ELF-1 (cell line): ENCODE data around the gene ETV6.
"Not testable (repeated sequence)": the region's sequence is repeated elsewhere in the genome, so short reads cannot be mapped to it uniquely, and the experiment has no call there.

Source experiments
- DNase-seq: peaks from one replicate; pipeline ENCODE4 v3.0.0-alpha.2; 2016; ENCODE audit warnings: low read depth, low spot score

ETV6 gene

GRCh38 chr12:11884116-11884515, 234.6 kb downstream of the ETV6 start:
- DNase-seq, result no peak

GRCh38 chr12:11884706-11885105, 235.2 kb downstream of the ETV6 start:
- DNase-seq, result no peak

GRCh38 chr12:11885261-11886038, 236.0 kb downstream of the ETV6 start:
- DNase-seq, result peak; percentile 82

DNA sequence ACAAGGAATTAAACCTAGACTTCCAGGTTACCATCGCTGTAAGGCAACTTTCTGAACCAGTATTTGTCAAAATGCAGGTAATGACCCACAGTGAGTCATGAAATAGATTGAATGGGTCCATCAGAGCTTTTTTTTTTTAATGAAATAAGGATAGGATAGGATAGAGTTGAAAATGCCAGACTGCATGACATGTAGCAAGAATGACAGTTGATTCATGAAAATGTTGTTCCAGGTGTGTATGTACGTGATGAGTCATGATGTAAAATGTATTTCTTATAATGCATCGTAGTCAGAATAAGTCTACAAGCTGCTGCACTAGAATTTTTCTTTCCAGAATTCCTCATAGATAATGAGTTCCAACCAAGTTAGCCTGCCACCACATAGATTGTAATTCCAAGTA, 236.9 kb downstream of the ETV6 start:
- DNase-seq, result no peak

DNA sequence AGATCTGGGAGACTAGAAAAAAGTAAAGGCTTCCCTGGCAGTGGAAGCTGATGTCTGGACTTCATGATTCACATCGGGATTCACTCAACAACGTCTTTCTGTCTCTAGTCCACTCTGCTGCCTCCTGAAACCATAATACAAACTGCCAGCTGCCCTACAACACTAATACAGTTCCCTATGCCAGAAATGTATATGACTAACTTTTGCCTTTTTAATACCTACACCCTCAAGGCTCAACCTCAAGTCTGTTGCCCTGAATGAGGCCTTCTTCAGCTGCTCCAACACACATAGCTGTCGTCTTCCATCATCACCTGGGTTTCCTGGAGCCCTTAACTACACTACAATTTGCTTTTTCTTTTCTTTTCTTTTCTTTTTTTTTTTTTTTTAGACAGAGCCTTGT, 238.6 kb downstream of the ETV6 start:
- no peak for DNase-seq

DNA sequence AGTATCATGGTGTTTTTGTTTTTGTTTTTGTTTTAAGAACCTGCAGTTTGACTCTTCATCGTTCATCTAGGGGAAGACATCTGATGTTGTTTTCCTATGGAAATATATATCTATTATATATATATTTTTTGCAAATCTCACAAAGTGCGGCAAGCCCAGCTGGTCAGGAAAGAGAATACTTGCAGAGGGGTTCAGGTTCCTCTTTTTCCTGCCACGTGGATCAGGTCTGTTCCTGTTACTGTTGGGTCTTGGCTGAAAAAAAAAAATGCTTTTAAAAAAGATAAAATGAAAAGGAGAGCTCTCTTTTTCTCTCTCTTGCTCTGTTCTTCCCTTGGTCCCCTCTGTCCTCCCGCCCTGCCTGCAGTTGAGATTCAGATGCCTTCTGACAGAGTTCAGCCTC, 241.9 kb downstream of the ETV6 start:
- no peak for DNase-seq

- DNase-seq, result no peak
Measured at GRCh38 chr12:11891754-11892386, 242.4 kb downstream of the ETV6 start.

GRCh38 chr12:11893998-11894397, 244.5 kb downstream of the ETV6 start:
- no peak for DNase-seq

DNA sequence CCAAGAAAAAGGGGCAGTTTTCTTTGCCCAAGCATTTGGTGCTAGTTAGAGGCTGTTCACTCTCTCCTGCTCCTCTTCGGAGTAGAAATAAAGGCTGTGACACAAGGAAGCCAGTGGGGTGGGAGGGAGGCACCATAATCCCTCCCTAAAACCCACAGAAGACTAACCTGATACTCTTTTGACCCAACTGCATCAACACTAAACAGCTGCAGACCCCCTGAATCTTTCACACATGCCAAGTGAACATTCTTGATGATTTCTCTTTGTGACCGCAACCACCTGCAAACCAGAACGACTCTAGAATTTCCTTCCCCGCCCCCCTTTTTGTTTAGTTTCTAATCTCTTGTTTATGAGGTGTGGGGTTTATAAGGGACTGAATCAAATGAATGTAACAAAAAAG, 245.4 kb downstream of the ETV6 start:
- no peak for DNase-seq

DNA sequence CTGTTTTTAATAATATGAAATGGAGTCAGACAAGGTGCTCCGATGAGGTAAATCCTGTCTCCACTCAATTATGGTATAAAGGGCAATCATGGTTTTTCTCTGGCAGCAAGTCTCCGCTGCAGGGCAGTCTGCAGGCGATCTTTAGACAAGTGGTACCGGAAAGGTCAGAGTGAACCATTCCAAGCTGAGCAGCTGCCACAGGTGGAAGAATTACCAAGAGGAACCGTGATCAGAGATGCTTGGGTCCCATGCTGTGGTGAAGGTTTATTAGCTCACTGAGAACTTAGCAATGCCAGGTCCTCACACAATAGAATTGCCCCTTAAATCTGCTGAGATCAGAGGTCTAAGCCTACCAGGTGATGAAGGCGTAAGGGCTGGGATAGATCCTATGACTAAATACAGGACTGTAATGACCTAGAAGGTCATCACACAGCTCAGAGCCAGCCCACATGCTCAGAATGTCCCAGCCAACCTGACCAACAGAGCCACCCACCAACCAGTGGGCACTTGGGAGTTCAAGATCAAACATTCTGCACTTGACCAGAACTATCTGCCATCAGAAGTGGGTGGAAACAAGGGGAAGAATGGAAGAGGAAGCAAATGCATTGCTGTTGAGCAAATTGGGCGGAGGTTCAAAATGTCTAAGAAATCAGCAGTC, 246.1 kb downstream of the ETV6 start:
- DNase-seq, result no peak

- no peak for DNase-seq
Measured at GRCh38 chr12:11896417-11896929, 247.0 kb downstream of the ETV6 start.

DNA sequence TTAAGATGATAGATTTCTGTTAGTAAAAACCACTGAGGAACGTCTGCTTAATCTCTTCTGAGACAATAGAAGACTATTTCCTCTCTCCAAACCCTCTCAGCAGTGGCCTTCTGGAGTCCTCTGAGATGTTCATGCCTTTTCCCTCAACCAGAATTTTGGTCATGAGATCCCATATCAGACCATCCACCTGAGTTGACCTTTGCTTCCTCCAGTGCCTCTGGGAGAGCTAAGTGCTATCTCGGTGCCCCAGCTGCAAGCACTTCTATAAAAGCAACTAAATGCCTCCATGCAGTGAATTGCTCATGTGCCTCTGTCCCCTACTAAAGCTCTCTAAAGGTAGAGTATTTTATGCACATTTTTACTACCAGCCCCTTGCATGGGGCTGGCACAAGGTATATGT, 248.4 kb downstream of the ETV6 start:
- DNase-seq, result no peak

DNA sequence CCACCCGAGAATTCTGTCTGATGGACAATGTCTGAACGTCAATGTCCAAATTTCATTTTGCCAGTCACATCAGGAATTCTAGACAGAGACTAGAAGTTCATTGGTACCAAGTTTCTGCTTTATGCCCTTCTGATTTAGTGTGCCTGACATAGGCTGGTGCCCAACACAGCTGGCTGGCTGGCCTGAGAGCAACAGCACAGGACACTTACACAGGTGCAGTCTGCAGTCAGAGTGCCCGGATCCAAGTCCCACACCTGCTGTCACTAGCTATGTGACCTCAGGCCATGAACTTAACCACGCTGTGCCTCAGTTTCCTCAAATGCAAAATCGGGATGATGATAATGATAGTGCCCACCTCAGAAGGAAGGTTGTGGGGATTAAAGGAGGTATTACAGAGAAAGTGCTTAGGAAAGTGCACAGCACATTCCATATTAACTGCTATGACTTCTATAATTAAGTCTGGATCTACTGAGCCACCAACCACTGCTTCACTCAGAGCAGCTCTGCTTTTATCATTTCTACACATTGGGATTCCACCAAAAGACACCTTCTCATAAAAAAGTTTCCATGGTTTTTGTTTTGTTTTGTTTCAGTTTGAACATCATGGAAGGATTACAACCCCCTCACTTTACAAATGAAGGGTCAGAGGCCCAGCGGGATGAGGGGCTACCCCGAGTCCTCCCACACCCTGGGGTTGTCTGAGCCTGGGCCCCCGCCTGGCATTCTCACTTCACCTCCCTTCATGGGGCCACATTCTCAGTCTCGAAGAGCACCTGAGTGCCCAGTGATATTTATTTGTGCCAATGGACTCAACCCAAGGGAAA, 252.4 kb downstream of the ETV6 start:
- no peak for DNase-seq

DNA sequence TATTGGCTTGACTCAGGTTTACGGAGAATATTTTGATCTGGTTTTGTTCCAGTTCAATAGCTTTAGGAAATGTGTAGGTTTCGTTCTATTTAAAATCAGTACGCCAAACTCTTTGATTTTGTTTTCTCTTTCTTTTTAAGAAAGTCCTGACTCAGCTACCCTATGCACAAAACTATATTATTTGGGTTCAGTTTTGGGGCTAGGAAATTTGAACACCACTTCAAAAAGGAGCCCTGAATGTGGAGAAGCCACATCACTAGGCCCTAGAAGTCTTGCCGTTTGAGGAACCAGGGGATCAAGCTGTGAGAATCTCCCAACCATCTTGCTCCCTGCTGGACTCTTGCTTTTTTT, 253.0 kb downstream of the ETV6 start:
- no peak for DNase-seq

GRCh38 chr12:11904124-11904523, 254.7 kb downstream of the ETV6 start:
- DNase-seq, result no peak

GRCh38 chr12:11905534-11905933, 256.1 kb downstream of the ETV6 start:
- no peak for DNase-seq

DNA sequence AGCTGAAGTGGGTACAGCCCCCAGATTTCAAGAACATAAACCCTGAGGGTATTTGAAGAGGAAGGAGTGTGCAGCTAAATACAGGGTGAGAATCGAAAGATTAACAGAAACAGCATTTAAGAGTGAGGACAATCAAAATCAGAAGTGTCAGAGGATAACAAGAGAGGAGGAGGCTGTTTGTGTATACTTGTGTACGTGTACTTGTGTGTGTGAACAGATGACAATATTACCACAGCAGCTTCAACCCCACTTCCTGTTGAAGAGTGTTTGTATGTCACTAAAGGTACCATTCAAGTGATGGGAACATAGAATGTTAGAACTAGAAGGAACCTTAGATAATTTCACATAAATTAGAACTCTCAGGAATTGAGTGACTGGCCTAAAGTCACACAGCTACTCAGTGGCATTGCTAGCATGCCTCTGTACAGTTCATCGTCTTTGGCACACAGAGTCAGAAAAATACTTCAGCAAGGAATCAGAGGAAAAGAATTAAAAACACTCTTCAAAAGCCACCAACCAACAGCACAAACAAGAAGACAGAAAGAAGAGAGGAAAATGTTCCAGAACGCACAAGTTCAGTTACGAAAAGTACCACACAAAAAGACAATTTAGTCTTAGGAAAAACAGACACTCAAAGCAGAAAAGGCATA, 256.9 kb downstream of the ETV6 start:
- DNase-seq, result no peak

- no peak for DNase-seq
Measured at GRCh38 chr12:11907625-11908024, 258.2 kb downstream of the ETV6 start.

GRCh38 chr12:11909406-11909805, 259.9 kb downstream of the ETV6 start:
- not testable (repeated sequence) for DNase-seq

DNA sequence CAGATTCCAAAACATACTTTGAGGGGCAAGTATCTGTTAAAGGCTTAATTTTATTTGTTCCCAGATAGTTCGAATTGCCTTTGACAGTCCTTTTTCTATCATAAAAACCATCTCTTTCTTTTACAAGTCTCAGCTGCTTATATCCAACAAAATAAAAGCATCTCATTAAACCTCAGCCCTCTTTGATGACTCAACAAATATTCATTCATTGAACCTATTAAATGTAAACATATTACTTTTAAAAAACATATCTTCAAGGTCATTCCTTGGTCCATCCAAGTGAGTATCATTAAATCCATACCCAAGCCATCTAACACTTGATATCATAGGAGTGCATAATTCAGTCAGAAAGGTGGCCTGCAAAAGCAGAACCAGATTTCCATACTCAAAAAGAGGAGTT, 266.6 kb downstream of the ETV6 start:
- DNase-seq, result no peak

DNA sequence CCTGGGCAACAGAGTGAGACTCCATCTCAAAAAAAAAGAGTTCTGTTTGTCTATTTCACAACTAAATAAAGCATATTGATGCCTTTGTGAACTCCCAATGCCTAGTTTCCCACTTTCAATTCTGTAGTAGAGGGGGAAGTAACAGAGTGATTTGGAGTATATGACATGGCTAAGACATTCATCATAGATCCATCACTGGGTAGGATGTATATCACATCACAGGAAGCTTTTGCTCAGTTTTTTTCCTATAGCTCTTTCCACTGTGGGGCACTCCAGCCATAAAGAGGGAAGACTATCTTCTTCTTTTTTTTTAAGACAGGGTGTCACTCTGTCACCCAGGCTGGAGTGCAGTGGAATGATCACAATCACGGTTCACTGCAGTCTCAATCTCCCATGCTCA, 267.3 kb downstream of the ETV6 start:
- DNase-seq, result no peak
